Neural crest cell (in vitro differentiated cells): Measurements from ENCODE around the gene PLXNC1. TPM values are rescaled to one million over a fixed set of nuclear protein-coding genes. Genes with fewer than 3 reads are reported as not detected.

Source experiments
- DNase-seq: peaks from one replicate; pipeline ENCODE4 v3.0.0; 2021; ENCODE audit warnings: low read depth, mixed read lengths, low spot score
- H3K27ac Mint-ChIP-seq: one replicate; pipeline ENCODE4 v1.8.0; 2021; ENCODE audit warnings: mild to moderate bottlenecking, mixed read lengths; ENCODE audit not compliant: unreplicated experiment
- H3K27me3 Mint-ChIP-seq: 2 replicates; pipeline ENCODE4 v1.8.0; 2021; ENCODE audit warnings: low read depth, mild to moderate bottlenecking, mixed read lengths
- H3K36me3 Mint-ChIP-seq: 2 replicates; pipeline ENCODE4 v1.8.0; 2021; ENCODE audit warnings: low read depth, mild to moderate bottlenecking, mixed read lengths
- H3K4me1 Mint-ChIP-seq: 2 replicates; pipeline ENCODE4 v1.8.0; 2021; ENCODE audit warnings: mixed read lengths
- H3K4me3 Mint-ChIP-seq: one replicate; pipeline ENCODE4 v1.8.0; 2021; ENCODE audit warnings: mild to moderate bottlenecking, mixed read lengths
- H3K9me3 Mint-ChIP-seq: 2 replicates; pipeline ENCODE4 v1.8.0; 2021; ENCODE audit warnings: mixed read lengths
- total RNA-seq: library from RNA; stranded (reverse); gene quantifications from 2 replicates; pipeline ENCODE4 v1.2.1, GENCODE V29; 2021
- TF ChIP-seq, protein P1 (sequence below): fragments of 200-600 bp; sonication (generic); conservative IDR thresholded peaks from 2 replicates; pipeline ENCODE4 v1.5.0; 2021; ENCODE audit warnings: antibody characterized with exemption, mild to moderate bottlenecking

The PLXNC1 gene
- total RNA-seq, 1 donor from 2014 or later = 5.8 TPM

DNA sequence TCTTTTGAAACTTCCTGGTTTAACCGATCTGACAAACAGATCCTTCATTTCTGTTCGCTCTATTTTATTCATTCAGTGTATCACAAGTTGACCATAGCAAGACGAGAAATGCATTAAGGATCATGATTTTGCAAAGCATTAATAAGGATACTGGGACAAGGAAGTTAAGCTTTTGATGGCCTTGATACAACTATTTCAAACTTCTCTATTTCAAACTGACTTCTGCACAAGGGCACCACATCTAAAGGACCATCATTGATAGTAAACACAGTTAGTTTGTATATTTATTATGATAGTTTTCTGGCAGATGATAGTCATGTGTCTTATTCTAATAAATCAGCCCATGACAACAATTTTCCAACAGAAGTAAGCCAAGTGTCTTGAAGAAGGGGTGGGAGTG is 25.8 kb upstream of the PLXNC1 start:
- no peak overlapping the region for H3K4me3 Mint-ChIP-seq
- H3K27me3 Mint-ChIP-seq = peaks cover 26% of the 10 kb centered on the region
- TF ChIP-seq, protein P1, sequence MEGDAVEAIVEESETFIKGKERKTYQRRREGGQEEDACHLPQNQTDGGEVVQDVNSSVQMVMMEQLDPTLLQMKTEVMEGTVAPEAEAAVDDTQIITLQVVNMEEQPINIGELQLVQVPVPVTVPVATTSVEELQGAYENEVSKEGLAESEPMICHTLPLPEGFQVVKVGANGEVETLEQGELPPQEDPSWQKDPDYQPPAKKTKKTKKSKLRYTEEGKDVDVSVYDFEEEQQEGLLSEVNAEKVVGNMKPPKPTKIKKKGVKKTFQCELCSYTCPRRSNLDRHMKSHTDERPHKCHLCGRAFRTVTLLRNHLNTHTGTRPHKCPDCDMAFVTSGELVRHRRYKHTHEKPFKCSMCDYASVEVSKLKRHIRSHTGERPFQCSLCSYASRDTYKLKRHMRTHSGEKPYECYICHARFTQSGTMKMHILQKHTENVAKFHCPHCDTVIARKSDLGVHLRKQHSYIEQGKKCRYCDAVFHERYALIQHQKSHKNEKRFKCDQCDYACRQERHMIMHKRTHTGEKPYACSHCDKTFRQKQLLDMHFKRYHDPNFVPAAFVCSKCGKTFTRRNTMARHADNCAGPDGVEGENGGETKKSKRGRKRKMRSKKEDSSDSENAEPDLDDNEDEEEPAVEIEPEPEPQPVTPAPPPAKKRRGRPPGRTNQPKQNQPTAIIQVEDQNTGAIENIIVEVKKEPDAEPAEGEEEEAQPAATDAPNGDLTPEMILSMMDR = no peak
- no peaks in the 10 kb centered on the region for H3K36me3 Mint-ChIP-seq
- no peaks in the 10 kb centered on the region for H3K4me1 Mint-ChIP-seq
- DNase-seq = no peak
- no peaks in the 10 kb centered on the region for H3K9me3 Mint-ChIP-seq
- no peak overlapping the region for H3K27ac Mint-ChIP-seq

DNA sequence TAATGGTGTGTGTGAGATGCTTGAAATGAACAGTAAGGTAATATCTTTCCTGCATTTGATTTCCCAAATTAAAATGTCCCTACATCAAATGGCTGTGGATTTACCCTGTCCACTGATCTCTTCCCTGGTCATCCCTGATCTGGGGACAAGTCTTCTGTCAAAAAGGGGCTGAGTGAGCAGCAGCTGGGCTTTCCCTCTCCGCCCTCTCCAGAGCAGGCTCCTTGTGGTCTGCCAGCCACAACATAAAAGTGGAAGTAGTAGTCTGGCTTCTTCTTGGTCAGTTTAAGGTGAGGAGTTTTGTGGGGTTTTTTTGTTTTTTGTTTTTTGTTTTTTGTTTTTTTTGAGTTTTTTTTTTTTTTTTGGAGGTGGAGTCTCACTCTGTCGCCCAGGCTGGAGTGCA is 25.2 kb upstream of the PLXNC1 start:
- TF ChIP-seq, protein P1 = no peak
- Mint-ChIP-seq H3K27me3 (peaks cover 32% of the 10 kb centered on the region), H3K4me3 (no peak overlapping the region), H3K9me3 (no peaks in the 10 kb centered on the region), H3K4me1 (no peaks in the 10 kb centered on the region), H3K27ac (no peak overlapping the region), H3K36me3 (no peaks in the 10 kb centered on the region)
- no peak for DNase-seq

DNA sequence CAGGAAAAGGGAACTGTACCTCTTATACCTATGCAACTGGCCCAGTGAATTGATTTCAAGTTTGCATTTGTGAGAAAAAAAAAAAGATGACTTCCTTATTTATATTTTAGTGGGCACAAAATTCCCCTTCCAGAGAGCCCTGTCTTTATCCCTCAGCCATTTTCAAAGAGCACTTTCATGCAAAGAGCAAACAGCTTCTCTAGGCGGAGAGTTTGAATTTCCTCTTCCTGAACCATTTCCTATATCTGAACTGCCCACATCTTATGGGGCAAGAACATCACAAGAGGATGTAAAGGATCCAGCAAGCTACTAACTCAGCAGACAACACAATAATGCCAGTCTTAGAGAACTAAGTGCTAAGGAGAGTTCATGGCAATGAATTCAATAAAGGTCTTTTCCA is 22.3 kb upstream of the PLXNC1 start:
- Mint-ChIP-seq H3K36me3 (no peaks in the 10 kb centered on the region), H3K9me3 (peaks cover 3% of the 10 kb centered on the region), H3K4me3 (no peak overlapping the region), H3K27me3 (peaks cover 42% of the 10 kb centered on the region), H3K4me1 (no peaks in the 10 kb centered on the region), H3K27ac (no peak overlapping the region)
- no peak for DNase-seq
- TF ChIP-seq, protein P1 = no peak

DNA sequence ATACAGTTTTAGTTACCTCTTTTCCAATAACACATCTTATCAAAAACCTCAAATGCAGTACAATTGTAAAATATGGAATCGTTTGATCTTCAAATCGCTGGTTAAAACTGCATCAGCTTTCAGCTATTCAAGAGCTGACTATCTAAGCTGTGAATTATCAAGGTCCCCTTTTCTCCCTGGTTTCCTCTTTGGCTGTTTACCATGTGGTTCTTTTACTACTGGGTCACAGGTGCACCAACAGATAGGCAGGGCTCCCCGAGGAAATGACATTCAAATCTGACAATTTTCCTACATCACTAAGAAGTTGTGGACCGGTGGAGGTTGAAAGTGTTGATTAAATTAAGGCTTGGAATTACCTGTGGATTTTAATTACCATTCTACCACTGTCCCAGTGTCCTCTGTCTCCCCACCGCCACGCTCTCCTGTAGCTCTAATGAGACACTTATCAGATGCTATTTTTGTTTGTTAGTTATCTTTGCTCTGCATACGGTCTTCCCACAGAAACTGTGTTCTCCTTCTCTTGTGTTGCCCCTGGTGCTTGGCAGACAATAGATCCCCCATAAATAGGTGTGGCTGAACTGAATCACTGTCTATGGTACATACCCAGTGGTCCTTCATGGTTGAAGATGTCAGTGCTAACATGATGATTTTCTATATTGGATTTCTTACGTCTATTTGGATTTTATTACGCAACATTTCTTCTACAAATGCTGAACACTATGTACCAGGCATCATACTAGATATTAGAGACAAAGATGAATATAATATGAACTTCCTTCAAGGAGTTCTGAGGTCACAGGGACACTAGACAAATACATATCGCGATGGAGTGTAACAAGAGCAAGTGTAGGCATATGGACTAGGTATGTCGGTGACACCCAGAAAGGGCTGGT is 20.9 kb upstream of the PLXNC1 start:
- Mint-ChIP-seq H3K9me3 (peaks cover 3% of the 10 kb centered on the region), H3K27me3 (peaks cover 43% of the 10 kb centered on the region), H3K4me1 (no peaks in the 10 kb centered on the region), H3K4me3 (no peak overlapping the region), H3K36me3 (no peaks in the 10 kb centered on the region), H3K27ac (no peak overlapping the region)
- no peak for DNase-seq
- TF ChIP-seq, protein P1 = no peak

DNA sequence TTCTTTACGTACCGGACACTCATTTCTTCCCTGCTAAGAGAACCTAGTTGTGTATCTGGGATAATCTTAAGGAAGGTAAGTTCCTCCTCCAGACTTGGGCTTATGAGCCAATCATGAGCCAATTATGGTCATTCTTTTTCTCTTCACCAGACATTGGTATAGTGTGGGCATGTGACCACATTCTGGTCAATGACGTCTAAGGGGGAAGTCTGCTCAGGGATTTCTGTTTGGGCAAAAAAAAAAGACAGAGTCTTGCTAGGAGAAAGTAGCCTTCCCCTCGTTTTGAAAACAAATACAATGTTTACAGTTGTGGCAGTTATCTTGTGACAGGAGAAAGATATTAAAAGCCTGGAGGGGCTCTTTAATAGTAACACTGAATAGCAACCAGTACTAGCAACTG is 20.1 kb upstream of the PLXNC1 start:
- no peak for DNase-seq
- Mint-ChIP-seq H3K4me1 (no peaks in the 10 kb centered on the region), H3K36me3 (no peaks in the 10 kb centered on the region), H3K9me3 (peaks cover 3% of the 10 kb centered on the region), H3K27me3 (peaks cover 49% of the 10 kb centered on the region), H3K27ac (no peak overlapping the region), H3K4me3 (no peak overlapping the region)
- TF ChIP-seq, protein P1 = no peak
